Choroid plexus epithelial cell (primary cell): ENCODE data around the gene PEX11B.
A peak's percentile ranks its signal among the peaks of the same experiment; 100 is the strongest.

Experiments
- DNase-seq: peaks from one replicate; pipeline ENCODE4 v3.0.0-alpha.2; 2010; ENCODE audit warnings: low read depth
- H3K4me3 ChIP-seq: 2 replicates; pipeline ENCODE4 v1.5.1; 2011; ENCODE audit warnings: low read depth, mild to moderate bottlenecking, control low read depth, low read length, moderate library complexity
- CTCF ChIP-seq: conservative IDR thresholded peaks from 2 replicates; pipeline ENCODE4 v1.5.1; 2011; ENCODE audit warnings: low read depth, mild to moderate bottlenecking, control low read depth, inconsistent platforms, low read length, moderate library complexity

PEX11B gene

GRCh38 chr1:145906954-145907753 lies 11.4 kb downstream of the PEX11B start:
- no peak for TF ChIP-seq CTCF
- peak; percentile 45 for DNase-seq
- no peak overlapping the region for H3K4me3 ChIP-seq

GRCh38 chr1:145901312-145902021 lies 17.1 kb downstream of the PEX11B start:
- no peak for DNase-seq
- no peak for TF ChIP-seq CTCF
- H3K4me3 ChIP-seq: no peak overlapping the region

- H3K4me3 ChIP-seq: no peak overlapping the region
- DNase-seq: no peak
- no peak for TF ChIP-seq CTCF
These were observed 19.8 kb downstream of the PEX11B start for GRCh38 chr1:145898756-145899155.

GRCh38 chr1:145897969-145898368 lies 20.5 kb downstream of the PEX11B start:
- no peak overlapping the region for H3K4me3 ChIP-seq
- no peak for DNase-seq
- TF ChIP-seq CTCF: no peak

- no peak for TF ChIP-seq CTCF
- no peak for DNase-seq
- H3K4me3 ChIP-seq: no peak overlapping the region
These were observed 23.0 kb downstream of the PEX11B start for GRCh38 chr1:145895471-145895870.

- DNase-seq: no peak
- no peak for TF ChIP-seq CTCF
- H3K4me3 ChIP-seq: no peak overlapping the region
These were observed 25.0 kb downstream of the PEX11B start for GRCh38 chr1:145893306-145894055.
